Measurements from ENCODE around the gene MRGPRX4. TPM values are rescaled to one million over a fixed set of nuclear protein-coding genes. Genes with fewer than 3 reads are reported as not detected.

Gene MRGPRX4
- total RNA-seq = not detected in 2 replicates

GRCh38 chr11:18172666-18173065, at the start of gene MRGPRX4:
MRGPRX4 (plus strand) TSS chr11:18172837; CDS start chr11:18173257, 420 bp downstream.

GRCh38 chr11:18132341-18132740, 40.3 kb upstream of the MRGPRX4 start, which contains the start of gene MRGPRX3:
MRGPRX3 (plus strand) TSS chr11:18132571; CDS start chr11:18137203, 4,632 bp downstream.

Other genes starting within 250 kb of the MRGPRX4 start
- 20.5 and 25.1 TPM in 2 replicates for gene SERGEF, start 159.8 kb upstream of the MRGPRX4 start, total RNA-seq
- gene TPH1, start 126.6 kb upstream of the MRGPRX4 start, total RNA-seq = under 0.01 TPM in 2 replicates
- gene SAAL1, start 66.8 kb upstream of the MRGPRX4 start, total RNA-seq = 10.8 and 21.8 TPM in 2 replicates
- not detected in 2 replicates for gene MRGPRX3, start 40.3 kb upstream of the MRGPRX4 start, total RNA-seq
- not detected in 2 replicates for gene SAA4, start 64.0 kb downstream of the MRGPRX4 start, total RNA-seq
- gene SAA2, start 75.8 kb downstream of the MRGPRX4 start, total RNA-seq = not detected in 2 replicates
- not detected in 2 replicates for gene SAA1, start 93.4 kb downstream of the MRGPRX4 start, total RNA-seq
- 39.0 and 39.7 TPM in 2 replicates for gene HPS5, start 149.3 kb downstream of the MRGPRX4 start, total RNA-seq
- 91.8 and 95.4 TPM in 2 replicates for gene GTF2H1, start 149.7 kb downstream of the MRGPRX4 start, total RNA-seq
- gene LDHA, start 221.7 kb downstream of the MRGPRX4 start, total RNA-seq = 484 and 1,145 TPM in 2 replicates
- 0.50 TPM in 1 of 2 replicates, not detected in the other for gene LDHC, start 239.5 kb downstream of the MRGPRX4 start, total RNA-seq